RCC 7860 (cell line): ENCODE results near the gene RPLP1.

Experiments
- DNase-seq: peaks from one replicate; pipeline ENCODE4 v3.0.0-alpha.2; 2015; ENCODE audit warnings: low spot score
- FAIRE-seq: peaks from 2 replicates; lab custom pipeline; 2012; peaks lifted over from hg19 to GRCh38; lab: Jason Lieb, UNC

Gene RPLP1

DNA sequence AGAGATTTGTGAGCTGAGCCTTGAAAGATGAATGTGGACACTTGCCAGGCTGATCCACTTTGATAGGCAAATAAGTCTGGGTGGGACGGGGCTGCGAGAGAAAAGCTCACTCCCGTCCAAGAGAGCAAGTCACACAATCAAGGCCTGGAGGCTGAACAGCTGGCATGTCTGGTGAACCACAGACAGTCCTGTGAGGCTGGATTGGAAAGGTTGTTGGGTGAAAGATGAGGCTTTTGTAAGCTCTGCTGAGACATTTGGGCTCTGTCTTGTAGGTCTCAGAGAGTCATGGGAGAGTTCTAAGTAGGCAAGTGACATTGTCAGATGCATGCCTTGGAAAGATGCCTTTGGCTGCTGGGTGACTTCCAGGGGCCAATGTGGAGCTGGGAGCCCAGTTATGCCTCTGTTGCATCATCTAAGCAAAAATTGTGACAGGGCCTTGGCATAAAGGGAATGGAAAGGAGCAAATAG, 38.5 kb downstream of the RPLP1 start:
- no peak for DNase-seq
- no peak for FAIRE-seq

DNA sequence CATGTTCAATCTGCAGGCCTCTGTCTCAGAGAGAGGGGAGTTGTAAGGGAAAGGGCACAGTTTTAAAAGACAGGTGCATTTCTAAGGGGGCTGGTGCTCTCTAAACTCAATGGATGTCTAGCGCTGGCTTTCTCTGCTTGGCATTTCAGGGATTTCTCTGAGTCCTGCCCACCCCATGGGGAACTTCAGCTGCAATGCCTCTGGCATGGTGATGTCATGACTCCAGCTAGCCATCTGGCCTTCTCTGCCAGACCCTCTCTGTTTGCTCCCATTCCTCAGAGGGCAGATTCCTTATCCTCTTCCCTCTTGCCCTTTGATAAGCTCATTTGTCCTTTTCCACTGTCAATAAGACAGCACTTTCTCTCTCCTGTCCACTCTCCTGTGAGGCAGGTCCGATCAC, 40.8 kb downstream of the RPLP1 start:
- FAIRE-seq = no peak
- no peak for DNase-seq

DNA sequence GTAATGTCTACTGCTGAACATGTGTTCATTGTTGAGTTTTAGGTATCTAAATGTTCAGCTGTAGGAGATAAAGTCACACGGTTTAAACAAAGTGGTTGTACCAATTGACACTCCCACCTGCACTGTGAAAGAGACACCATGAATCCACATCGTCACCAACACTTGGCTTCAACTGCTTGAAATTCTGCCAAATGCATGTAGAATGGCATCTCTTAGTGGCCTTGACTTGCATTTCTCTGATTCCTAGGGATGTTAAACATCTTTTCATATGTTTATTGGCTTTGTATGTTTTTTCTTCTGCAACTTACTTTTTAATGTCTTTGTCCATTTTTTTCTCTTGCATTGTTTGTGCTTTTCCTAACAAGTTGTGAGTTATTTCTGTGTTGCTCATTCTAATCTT, 43.4 kb downstream of the RPLP1 start:
- DNase-seq (no peak), FAIRE-seq (no peak)

DNA sequence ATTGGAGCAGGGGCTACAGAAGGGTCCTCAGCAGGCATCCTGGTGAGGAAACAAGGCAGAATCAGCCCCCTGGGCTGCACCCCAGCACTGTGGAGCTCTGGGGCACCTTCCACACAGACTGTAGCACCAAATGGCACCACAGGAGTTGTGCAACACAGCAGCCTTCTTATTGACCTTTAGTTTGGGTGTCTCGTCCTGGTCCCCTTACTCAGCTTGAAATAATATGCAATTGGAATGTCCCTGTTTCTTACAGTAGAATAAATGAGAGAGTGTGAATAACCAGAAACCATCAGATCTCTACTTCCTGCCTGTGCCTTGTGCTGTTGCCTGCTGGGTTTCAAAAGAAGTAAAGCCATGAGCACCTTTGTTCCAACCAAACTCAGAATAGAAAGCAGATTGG, 44.5 kb downstream of the RPLP1 start:
- FAIRE-seq = no peak
- no peak for DNase-seq

DNA sequence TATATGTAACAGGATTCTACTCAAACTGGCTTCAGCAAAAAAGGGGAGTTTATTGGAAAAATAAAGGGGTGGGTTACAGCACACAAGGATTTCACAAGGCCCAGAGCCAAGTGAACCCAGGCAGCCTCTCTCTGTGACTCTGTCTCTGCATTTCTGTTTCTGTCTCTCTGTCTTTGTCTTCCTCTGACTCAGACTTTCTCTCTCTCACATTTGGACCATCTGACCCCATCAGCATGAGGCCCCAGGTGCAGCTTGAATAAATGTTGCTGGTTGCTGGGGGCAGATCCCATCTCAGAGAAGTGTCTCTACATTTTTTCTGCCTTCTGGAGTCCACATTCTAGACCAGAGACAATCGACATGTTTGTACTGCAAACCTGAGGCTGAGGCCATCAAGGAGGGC, 45.0 kb downstream of the RPLP1 start:
- DNase-seq (no peak), FAIRE-seq (no peak)

DNA sequence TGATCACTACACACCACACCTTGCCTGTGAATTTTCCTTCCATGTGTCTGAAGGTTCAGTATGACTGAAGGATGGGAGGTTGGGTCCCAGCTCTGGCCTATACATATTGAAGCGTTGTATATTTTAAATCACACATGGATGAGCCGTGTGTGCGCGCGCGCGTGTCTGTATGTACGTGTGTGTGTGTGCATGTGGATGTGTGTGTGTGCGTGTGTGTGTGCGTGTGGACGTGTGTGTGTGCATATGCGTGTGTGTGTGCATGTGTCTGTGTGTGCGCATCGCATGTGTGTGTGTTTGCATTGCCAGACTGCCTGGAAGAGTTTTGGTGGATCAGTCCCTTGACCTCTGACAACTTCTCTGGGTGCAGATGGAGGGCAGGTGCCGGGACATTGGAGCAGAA, 45.7 kb downstream of the RPLP1 start:
- DNase-seq (no peak), FAIRE-seq (no peak)

DNA sequence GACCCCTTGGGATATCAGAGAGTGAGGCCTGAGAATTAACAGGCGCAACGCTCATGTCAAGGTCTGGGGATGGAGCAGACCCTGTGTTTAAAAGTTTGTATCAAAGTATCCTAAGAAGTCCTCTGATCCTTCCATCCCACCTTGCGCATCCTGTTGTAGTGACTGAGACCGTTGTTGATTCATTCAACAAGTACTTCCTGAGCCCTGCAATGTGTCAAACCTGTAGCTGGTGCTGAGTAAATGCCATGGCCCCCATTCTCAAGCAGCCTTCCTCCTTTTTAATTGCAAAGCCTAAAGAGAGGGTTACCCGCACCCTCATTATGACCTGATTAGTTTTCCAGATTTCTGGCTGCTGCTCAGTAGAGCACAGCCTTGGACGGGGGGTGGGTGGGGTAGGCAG, 46.4 kb downstream of the RPLP1 start:
- FAIRE-seq (no peak), DNase-seq (no peak)

DNA sequence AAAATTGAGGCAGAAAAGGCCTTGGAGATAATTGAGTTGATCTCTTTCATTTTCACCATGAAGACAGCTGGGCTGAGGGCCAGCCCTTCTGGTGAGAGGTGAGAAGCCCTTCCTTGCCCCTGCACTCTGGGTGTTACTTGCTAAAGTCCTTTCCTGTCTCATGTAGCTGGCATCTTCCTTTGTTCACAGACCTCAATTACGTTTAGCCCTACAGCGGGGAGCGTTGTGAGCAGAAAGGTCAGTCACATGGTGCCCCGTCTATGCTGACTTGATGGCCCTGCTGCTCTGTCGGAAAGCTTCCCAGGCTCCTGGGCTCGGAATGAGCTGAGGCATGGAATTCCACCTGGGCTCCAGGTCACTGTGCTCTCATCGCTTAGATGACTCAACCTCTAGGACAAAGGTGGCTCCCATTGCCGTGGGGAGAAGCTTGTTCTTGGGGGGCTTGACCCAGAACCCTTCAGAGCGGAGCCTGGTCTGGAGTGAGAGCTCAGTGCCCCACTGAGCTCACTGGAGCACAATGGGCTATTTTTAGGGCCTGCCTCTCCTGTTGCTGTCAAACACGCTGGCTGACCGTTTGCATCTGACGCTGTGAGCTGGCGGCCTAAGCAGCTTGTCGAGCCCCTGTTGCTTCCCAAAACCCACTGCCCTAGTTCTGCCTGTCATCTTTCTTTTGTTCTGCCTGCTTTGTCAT, 47.0 kb downstream of the RPLP1 start:
- DNase-seq = no peak
- FAIRE-seq = no peak

DNA sequence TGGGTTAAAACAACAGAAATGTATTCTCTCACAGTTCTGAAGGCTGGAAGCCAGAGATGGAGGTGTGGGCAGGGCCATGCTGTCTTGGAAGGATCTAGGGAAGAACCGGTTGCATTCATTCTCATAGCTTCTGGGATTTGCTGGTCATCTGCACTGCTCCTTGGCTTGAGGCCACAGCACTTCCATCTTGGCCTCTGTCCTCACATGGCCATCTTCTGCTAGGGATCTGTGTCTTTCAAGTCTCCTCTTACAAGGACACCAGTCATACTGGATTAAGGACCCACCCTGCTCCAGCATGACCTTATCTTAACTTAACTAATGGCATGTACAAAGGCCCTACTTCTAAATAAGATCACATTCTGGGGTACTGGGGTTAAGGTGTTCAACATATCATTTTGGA, 47.7 kb downstream of the RPLP1 start:
- no peak for DNase-seq
- FAIRE-seq = no peak

DNA sequence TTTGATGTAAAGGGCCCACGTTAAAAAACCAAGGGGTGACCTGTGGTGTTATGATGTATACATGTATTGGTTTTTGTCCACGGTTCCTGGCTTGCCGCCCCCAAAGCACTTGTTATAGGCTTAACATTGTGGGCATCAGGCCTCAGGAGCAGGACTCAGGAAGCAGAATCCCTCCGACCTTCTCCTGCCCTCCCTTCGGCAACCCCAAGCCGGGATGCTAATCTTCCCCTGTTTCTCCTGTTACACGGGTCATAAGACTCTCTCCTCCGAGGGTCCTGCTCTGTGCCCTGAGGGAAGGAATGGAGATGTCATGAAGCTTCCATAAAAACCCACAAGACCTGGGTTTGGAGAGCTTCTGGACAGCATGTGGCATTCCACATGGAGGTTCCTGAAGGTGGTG, 48.8 kb downstream of the RPLP1 start:
- DNase-seq = no peak
- FAIRE-seq = no peak

DNA sequence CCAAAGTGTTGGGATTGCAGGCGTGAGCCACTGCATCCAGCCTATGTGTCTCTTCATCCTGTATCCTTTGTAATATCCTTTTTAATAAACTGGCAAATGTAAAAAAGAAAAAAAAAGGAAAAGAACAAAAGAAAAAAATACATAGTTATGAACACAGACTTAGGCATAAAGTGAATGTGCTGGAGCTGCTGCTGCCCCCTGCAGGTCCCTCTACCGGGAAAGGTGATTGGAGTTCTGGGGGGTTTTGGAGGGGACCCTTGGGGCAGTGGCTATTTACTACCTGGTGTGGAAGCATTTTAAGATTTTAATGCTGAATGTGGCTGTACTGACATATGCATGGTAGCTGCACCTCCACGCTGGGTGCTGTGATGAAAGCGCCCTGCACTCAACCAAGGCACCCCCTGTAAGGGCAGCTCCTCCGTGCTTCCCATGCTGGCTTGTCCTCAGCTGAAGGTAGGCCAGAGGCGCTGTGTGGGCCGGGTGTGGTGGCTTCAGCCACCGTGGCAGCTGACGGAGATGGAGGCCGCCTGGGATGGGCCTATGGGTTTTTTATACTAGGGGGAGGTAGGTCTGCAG, 49.9 kb downstream of the RPLP1 start:
- no peak for DNase-seq

DNA sequence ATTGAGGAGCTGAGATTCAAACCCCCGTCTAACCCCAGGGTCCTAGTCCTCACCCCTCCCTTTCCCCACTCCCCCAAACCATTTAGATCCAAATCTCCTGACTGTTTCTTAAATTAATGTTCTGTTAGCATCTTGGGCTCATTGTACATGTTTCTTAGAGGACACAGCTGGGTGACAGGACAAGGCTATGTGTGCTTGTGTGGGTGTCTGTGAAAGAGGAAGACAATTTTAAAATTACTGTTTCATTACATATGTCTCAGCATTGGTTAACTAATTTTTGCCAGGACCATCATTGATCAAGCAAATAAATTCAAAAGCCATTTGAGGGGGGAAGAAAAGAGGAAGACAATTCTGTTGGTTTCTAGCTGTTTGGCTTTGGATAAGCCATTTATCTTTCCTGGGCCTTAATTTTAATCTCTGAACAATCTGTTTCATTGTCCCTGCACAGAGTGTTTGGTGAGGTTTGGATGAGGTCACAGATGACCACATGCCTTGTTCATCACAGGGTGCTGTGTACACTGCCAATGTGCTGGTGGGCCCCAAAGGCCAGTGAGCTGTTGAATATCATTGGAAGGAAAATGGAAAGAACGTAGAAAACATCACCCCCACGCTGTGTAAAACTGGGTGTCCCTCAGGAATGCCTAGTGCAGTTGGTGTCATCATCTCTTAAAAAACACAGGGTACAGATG, 51.9 kb downstream of the RPLP1 start:
- FAIRE-seq (no peak), DNase-seq (no peak)

More for the DNA sequence above, 49.9 kb downstream of the RPLP1 start:
- no peak for FAIRE-seq
